GM18498 (cell line): ENCODE measurements around the gene ZFPM1.

Experiments used
- ATAC-seq: cut with Tn5 transposase; IDR thresholded peaks from one replicate; pipeline ENCODE4 v1.9.1; 2021; ENCODE audit warnings: mild to moderate bottlenecking, moderate library complexity; ENCODE audit not compliant: unreplicated experiment

ZFPM1 gene

GRCh38 chr16:88556294-88556988 is 103.4 kb downstream of the ZFPM1 start:
- no peak for ATAC-seq

- no peak for ATAC-seq
These were observed 105.7 kb downstream of the ZFPM1 start for GRCh38 chr16:88558457-88559442.

- no peak for ATAC-seq
These were observed 107.8 kb downstream of the ZFPM1 start for GRCh38 chr16:88560714-88561484.

GRCh38 chr16:88561485-88562359 is 108.6 kb downstream of the ZFPM1 start:
- ATAC-seq = no peak

- ATAC-seq = no peak
These were observed 113.1 kb downstream of the ZFPM1 start for GRCh38 chr16:88566158-88566557.

GRCh38 chr16:88568710-88569613 is 115.9 kb downstream of the ZFPM1 start:
- ATAC-seq = no peak

GRCh38 chr16:88569614-88569984 is 116.5 kb downstream of the ZFPM1 start:
- ATAC-seq = peak; percentile 23

- peak; percentile 81 for ATAC-seq
These were observed 117.1 kb downstream of the ZFPM1 start, which contains the start of gene ZC3H18 for GRCh38 chr16:88569985-88570690. TSS of gene ZC3H18 (plus strand) at chr16:88570403. CDS start at chr16:88577124, 6,721 bp downstream.

GRCh38 chr16:88570691-88571092 is 117.6 kb downstream of the ZFPM1 start:
- ATAC-seq = no peak

GRCh38 chr16:88575251-88575650 is 122.2 kb downstream of the ZFPM1 start:
- no peak for ATAC-seq

- ATAC-seq = no peak
These were observed 123.2 kb downstream of the ZFPM1 start for GRCh38 chr16:88576307-88576706.

- no peak for ATAC-seq
These were observed 124.1 kb downstream of the ZFPM1 start for GRCh38 chr16:88577166-88577565.

GRCh38 chr16:88578446-88579313 is 125.6 kb downstream of the ZFPM1 start:
- ATAC-seq = no peak

GRCh38 chr16:88580371-88580770 is 127.3 kb downstream of the ZFPM1 start:
- no peak for ATAC-seq

- ATAC-seq = no peak
These were observed 128.0 kb downstream of the ZFPM1 start for GRCh38 chr16:88581033-88581432.

- ATAC-seq = no peak
These were observed 130.0 kb downstream of the ZFPM1 start for GRCh38 chr16:88582912-88583575.

GRCh38 chr16:88584676-88585075 is 131.6 kb downstream of the ZFPM1 start:
- ATAC-seq = no peak
